H1 (cell line): ENCODE measurements around the gene FHL2.

Experiments used
- EGR1 ChIP-seq: IDR thresholded peaks from 2 replicates; pipeline ENCODE4 v1.6.1; 2011; ENCODE audit warnings: low read depth, low read length, borderline replicate concordance
- MAFK ChIP-seq: IDR thresholded peaks from 2 replicates; pipeline ENCODE4 v1.6.1; 2012; ENCODE audit warnings: low read depth, mild to moderate bottlenecking, improper control_type of control experiment, low read length
- NANOG ChIP-seq: IDR thresholded peaks from 2 replicates; pipeline ENCODE4 v1.6.1; 2011; ENCODE audit warnings: low read length, low read depth, mild to moderate bottlenecking, inconsistent platforms; ENCODE audit not compliant: insufficient read depth, poor library complexity, severe bottlenecking
- POLR2A ChIP-seq, 2 experiments: IDR thresholded peaks; 1 replicate in 1 of 2; 2 replicates in 1 of 2; pipeline ENCODE4 v1.6.1; 2011; ENCODE audit warnings: low read depth in 2 of 2, low read length in 2 of 2, mild to moderate bottlenecking in 2 of 2; ENCODE audit errors: control extremely low read depth in 1 of 2
- RAD21 ChIP-seq, 2 experiments: IDR thresholded peaks in 1 of 2; conservative IDR thresholded peaks in 1 of 2; 2 replicates each; pipeline ENCODE4 v1.6.1; 2011; ENCODE audit warnings: low read depth in 2 of 2, low read length in 2 of 2, improper control_type of control experiment in 1 of 2, inconsistent platforms in 1 of 2, mild to moderate bottlenecking in 1 of 2, moderate library complexity in 1 of 2
- SAP30 ChIP-seq: fragments of 300-600 bp; sonication (generic); IDR thresholded peaks from 2 replicates; pipeline ENCODE4 v1.7.1; 2012; ENCODE audit warnings: low read length, moderate library complexity, mild to moderate bottlenecking, inconsistent platforms; ENCODE audit not compliant: insufficient read depth, insufficient replicate concordance
- SRF ChIP-seq: IDR thresholded peaks from 2 replicates; pipeline ENCODE4 v1.6.1; 2011; ENCODE audit warnings: mild to moderate bottlenecking, low read depth, low read length, moderate library complexity
- ZNF274 ChIP-seq: IDR thresholded peaks from 2 replicates; pipeline ENCODE4 v1.7.0; 2012; ENCODE audit warnings: low read length, borderline replicate concordance; ENCODE audit errors: extremely low read depth
- TF ChIP-seq, protein P1 (sequence below), 3 experiments: IDR thresholded peaks; 1 replicate in 2 of 3; 2 replicates in 1 of 3; pipeline versions ENCODE4 v1.5.1 to v1.6.1; 2011; ENCODE audit warnings: low read length in 3 of 3, mild to moderate bottlenecking in 3 of 3, inconsistent platforms in 2 of 3, low read depth in 1 of 3, moderate library complexity in 1 of 3; ENCODE audit not compliant: insufficient read depth in 1 of 3; ENCODE audit errors: control extremely low read depth in 1 of 3
- TF ChIP-seq, protein P2 (sequence below): IDR thresholded peaks from 2 replicates; pipeline ENCODE4 v1.6.1; 2012; ENCODE audit warnings: low read length, inconsistent platforms

DNA sequence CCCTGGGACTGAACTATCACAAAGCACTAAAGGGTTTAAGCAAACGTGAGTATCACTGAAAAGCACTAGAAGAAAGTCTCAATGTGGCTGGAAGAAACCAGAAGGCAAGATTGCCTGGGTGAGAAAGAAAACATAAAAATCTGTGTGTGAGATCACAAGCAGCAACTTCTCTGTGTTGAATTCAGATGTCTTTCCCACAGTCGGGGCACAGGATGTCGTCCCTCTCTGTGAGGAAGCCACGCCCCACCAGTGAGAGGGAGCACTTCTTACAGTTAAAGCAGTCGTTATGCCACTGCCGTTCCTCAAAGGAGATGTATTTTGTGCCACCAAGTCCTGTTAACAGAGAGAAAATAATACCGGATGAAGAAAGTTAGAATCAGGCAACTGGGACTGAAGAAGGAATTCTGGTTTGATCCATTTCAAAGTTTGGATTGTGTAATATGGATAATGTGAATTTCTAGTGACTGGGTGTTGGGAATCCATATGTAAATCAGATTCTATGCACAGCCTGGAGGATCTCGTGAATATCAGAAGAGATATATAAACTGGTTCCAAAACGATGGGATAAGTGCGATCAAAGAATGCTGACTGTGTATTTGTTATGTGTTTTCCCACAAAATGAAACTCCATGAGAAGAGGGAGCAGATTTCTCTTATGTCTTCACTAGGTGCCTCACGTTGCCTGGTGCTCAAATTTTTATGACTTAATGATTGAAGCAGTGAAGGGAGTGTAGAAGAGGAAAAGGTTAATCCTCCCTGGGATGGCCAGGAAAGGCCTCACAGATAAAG, 37.6 kb downstream of the FHL2 start:
- TF ChIP-seq, protein P1, sequence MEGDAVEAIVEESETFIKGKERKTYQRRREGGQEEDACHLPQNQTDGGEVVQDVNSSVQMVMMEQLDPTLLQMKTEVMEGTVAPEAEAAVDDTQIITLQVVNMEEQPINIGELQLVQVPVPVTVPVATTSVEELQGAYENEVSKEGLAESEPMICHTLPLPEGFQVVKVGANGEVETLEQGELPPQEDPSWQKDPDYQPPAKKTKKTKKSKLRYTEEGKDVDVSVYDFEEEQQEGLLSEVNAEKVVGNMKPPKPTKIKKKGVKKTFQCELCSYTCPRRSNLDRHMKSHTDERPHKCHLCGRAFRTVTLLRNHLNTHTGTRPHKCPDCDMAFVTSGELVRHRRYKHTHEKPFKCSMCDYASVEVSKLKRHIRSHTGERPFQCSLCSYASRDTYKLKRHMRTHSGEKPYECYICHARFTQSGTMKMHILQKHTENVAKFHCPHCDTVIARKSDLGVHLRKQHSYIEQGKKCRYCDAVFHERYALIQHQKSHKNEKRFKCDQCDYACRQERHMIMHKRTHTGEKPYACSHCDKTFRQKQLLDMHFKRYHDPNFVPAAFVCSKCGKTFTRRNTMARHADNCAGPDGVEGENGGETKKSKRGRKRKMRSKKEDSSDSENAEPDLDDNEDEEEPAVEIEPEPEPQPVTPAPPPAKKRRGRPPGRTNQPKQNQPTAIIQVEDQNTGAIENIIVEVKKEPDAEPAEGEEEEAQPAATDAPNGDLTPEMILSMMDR (IDR thresholded peaks at IDR 0.05; ENCODE audit: control extremely low read depth in 1 of 3, insufficient read depth in 1 of 3, low read depth in 1 of 3, low read length in 3 of 3) = no peak
- no peak for TF ChIP-seq SAP30
- TF ChIP-seq, protein P2, sequence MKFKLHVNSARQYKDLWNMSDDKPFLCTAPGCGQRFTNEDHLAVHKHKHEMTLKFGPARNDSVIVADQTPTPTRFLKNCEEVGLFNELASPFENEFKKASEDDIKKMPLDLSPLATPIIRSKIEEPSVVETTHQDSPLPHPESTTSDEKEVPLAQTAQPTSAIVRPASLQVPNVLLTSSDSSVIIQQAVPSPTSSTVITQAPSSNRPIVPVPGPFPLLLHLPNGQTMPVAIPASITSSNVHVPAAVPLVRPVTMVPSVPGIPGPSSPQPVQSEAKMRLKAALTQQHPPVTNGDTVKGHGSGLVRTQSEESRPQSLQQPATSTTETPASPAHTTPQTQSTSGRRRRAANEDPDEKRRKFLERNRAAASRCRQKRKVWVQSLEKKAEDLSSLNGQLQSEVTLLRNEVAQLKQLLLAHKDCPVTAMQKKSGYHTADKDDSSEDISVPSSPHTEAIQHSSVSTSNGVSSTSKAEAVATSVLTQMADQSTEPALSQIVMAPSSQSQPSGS = no peak
- TF ChIP-seq MAFK = no peak
- no peak for TF ChIP-seq POLR2A (IDR thresholded peaks at IDR 0.05; ENCODE audit: control extremely low read depth in 1 of 2, low read depth in 2 of 2, low read length in 2 of 2)
- TF ChIP-seq RAD21 (IDR thresholded peaks at IDR 0.05 in 1 of 2, conservative IDR thresholded peaks at IDR 0.05 in 1 of 2; ENCODE audit: low read depth in 2 of 2, low read length in 2 of 2) = no peak
- TF ChIP-seq NANOG = no peak
- no peak for TF ChIP-seq SRF
- TF ChIP-seq ZNF274 = no peak
- no peak for TF ChIP-seq EGR1
